Measurements from ENCODE around the gene ST6GALNAC3.

DNA sequence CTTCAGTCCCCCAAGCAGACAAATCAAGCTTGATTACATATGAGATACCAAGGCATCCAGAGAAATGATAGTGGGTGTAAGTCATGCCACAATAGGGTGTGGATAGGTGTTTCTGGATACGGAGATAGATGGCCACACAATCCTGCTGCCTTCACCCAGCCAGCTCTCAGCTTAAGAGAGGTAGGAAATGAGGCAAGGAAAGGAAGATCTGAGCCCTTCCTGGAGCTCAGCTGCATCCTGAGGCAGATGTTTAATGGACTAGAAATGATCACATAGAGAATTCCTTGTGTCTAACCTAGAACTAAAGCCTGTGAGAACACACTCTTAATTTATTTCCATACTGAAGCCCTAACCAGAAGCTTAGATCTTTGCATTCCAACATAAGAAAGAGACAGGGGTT lies 210.3 kb downstream of the ST6GALNAC3 start:
- TF ChIP-seq, protein P1, sequence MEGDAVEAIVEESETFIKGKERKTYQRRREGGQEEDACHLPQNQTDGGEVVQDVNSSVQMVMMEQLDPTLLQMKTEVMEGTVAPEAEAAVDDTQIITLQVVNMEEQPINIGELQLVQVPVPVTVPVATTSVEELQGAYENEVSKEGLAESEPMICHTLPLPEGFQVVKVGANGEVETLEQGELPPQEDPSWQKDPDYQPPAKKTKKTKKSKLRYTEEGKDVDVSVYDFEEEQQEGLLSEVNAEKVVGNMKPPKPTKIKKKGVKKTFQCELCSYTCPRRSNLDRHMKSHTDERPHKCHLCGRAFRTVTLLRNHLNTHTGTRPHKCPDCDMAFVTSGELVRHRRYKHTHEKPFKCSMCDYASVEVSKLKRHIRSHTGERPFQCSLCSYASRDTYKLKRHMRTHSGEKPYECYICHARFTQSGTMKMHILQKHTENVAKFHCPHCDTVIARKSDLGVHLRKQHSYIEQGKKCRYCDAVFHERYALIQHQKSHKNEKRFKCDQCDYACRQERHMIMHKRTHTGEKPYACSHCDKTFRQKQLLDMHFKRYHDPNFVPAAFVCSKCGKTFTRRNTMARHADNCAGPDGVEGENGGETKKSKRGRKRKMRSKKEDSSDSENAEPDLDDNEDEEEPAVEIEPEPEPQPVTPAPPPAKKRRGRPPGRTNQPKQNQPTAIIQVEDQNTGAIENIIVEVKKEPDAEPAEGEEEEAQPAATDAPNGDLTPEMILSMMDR (IDR thresholded peaks at IDR 0.05), result no peak
- TF ChIP-seq EZH2 (IDR thresholded peaks at IDR 0.05) (no peak), EZH2phosphoT487 (IDR thresholded peaks at IDR 0.05) (no peak)
